Natural killer cell (primary cell): ENCODE results near the gene DMPK. TPM values are rescaled to one million over a fixed set of nuclear protein-coding genes. Genes with fewer than 3 reads are reported as not detected.
"Not testable (repeated sequence)": the region's sequence is repeated elsewhere in the genome, so short reads cannot be mapped to it uniquely, and the experiment has no call there.

Experiments used
- ATAC-seq, 3 donors: fragments of 150-1000 bp in 2 of 3; fragments of 200-7000 bp in 1 of 3; cut with Tn5 transposase; 1 replicate in 1 of 3; 2 replicates in 2 of 3; pipeline ENCODE4 v1.10.0; 2021; ENCODE audit warnings: mild to moderate bottlenecking in 2 of 3, moderate library complexity in 2 of 3
- DNase-seq, 2 donors: peaks; one replicate each; pipeline versions ENCODE4 v3.0.0 to v3.0.0-alpha.2; 2013 to 2021; ENCODE audit warnings: mixed read lengths in 1 of 2
- H3K27ac ChIP-seq: one replicate; pipeline ENCODE4 v1.5.1; 2013; ENCODE audit warnings: mild to moderate bottlenecking, low read length
- H3K27me3 ChIP-seq: one replicate; pipeline ENCODE4 v1.6.1; 2013; ENCODE audit warnings: low read length; ENCODE audit not compliant: control insufficient read depth, insufficient read depth
- H3K36me3 ChIP-seq: one replicate; pipeline ENCODE4 v1.6.1; 2013; ENCODE audit warnings: low read length; ENCODE audit not compliant: control insufficient read depth, insufficient read depth
- H3K4me1 ChIP-seq: one replicate; pipeline ENCODE4 v1.6.1; 2013; ENCODE audit warnings: low read length; ENCODE audit not compliant: control insufficient read depth, insufficient read depth
- H3K4me3 ChIP-seq: one replicate; pipeline ENCODE4 v1.5.1; 2013; ENCODE audit warnings: low read length
- H3K9me3 ChIP-seq: one replicate; pipeline ENCODE4 v1.6.1; 2013; ENCODE audit warnings: low read length; ENCODE audit not compliant: control insufficient read depth, insufficient read depth
- H3K27ac Mint-ChIP-seq, 2 donors: one replicate each; pipeline ENCODE4 v1.8.0; 2022; ENCODE audit warnings: mild to moderate bottlenecking in 2 of 2, mixed read lengths in 2 of 2, moderate library complexity in 1 of 2
- H3K27me3 Mint-ChIP-seq, 2 donors: one replicate each; pipeline ENCODE4 v1.8.0; 2022; ENCODE audit warnings: low read depth in 2 of 2, mixed read lengths in 2 of 2
- H3K36me3 Mint-ChIP-seq: one replicate; pipeline ENCODE4 v1.8.0; 2022; ENCODE audit warnings: mixed read lengths
- H3K4me1 Mint-ChIP-seq, 2 donors: one replicate each; pipeline ENCODE4 v1.8.0; 2022; ENCODE audit warnings: mixed read lengths in 2 of 2
- H3K4me3 Mint-ChIP-seq: one replicate; pipeline ENCODE4 v1.8.0; 2022; ENCODE audit warnings: mild to moderate bottlenecking, moderate library complexity, mixed read lengths
- H3K9me3 Mint-ChIP-seq, 2 donors: one replicate each; pipeline ENCODE4 v1.8.0; 2022; ENCODE audit warnings: mixed read lengths in 2 of 2
- CTCF ChIP-seq: fragments of 200-600 bp; IDR thresholded peaks from one replicate; pipeline ENCODE4 v1.8.0; 2022; ENCODE audit warnings: antibody characterized with exemption
- WGBS: methylation state at CpG from one replicate; pipeline ENCODE4 v1.1.7; 2013; ENCODE audit warnings: missing lambda C conversion rate; ENCODE audit not compliant: insufficient coverage; 5-methylcytosine and 5-hydroxymethylcytosine counted together
- intact Hi-C: fragments of 100-400 bp; cut with micrococcal nuclease; formaldehyde crosslinking; loops from one replicate; pipeline ENCODE4 v1.14.2; 2022
- total RNA-seq, 4 donors: library from RNA; stranded (reverse); fragments of 120-200 nt in 1 of 4; gene quantifications; one replicate each; pipeline versions ENCODE4 v1.2.3 to v1.2.4, GENCODE V29; 2013 to 2022

The DMPK gene
- total RNA-seq, 3 donors from 2014 or later (not counting 1 experiment from before 2014, with no cell fraction given) = 48.1 to 67.5 (median 49.8) TPM

GRCh38 chr19:45753548-45753947 is 28.7 kb downstream of the DMPK start:
- intact Hi-C loops = no loop called here
- Mint-ChIP-seq H3K4me3 (no peak overlapping the region), H3K36me3 (no peaks in the 10 kb centered on the region), H3K9me3 (no peaks in the 10 kb centered on the region), H3K27ac (no peak overlapping the region), H3K27me3 (no peaks in the 10 kb centered on the region), H3K4me1 (no peaks in the 10 kb centered on the region)
- no peak for DNase-seq
- no peaks in the 10 kb centered on the region for H3K27me3 ChIP-seq
- H3K27ac ChIP-seq = no peak overlapping the region
- TF ChIP-seq CTCF = no peak
- H3K4me1 ChIP-seq = no peaks in the 10 kb centered on the region
- H3K4me3 ChIP-seq = no peak overlapping the region
- H3K36me3 ChIP-seq = no peaks in the 10 kb centered on the region
- no peaks in the 10 kb centered on the region for H3K9me3 ChIP-seq
- 69% methylated on average over 6 of the region's 6 CpGs for WGBS
- ATAC-seq = no peak

- no peaks in the 10 kb centered on the region for H3K36me3 ChIP-seq
- ATAC-seq = no peak
- Mint-ChIP-seq H3K27ac (no peak overlapping the region), H3K4me1 (no peaks in the 10 kb centered on the region), H3K9me3 (no peaks in the 10 kb centered on the region), H3K4me3 (no peak overlapping the region), H3K36me3 (no peaks in the 10 kb centered on the region), H3K27me3 (no peaks in the 10 kb centered on the region)
- H3K4me3 ChIP-seq = no peak overlapping the region
- intact Hi-C loops = no loop called here
- H3K9me3 ChIP-seq = no peaks in the 10 kb centered on the region
- WGBS = 93% methylated on average over 12 of the region's 12 CpGs
- no peak for TF ChIP-seq CTCF
- no peaks in the 10 kb centered on the region for H3K27me3 ChIP-seq
- H3K27ac ChIP-seq = no peak overlapping the region
- no peaks in the 10 kb centered on the region for H3K4me1 ChIP-seq
- no peak for DNase-seq
Observed at GRCh38 chr19:45752639-45753038, 29.7 kb downstream of the DMPK start.

GRCh38 chr19:45751483-45751882 is 30.8 kb downstream of the DMPK start:
- H3K9me3 ChIP-seq, DNase-seq, intact Hi-C loops, H3K36me3 ChIP-seq, H3K9me3 Mint-ChIP-seq, H3K27me3 Mint-ChIP-seq, H3K27ac ChIP-seq, H3K36me3 Mint-ChIP-seq, H3K4me3 ChIP-seq, H3K27ac Mint-ChIP-seq, H3K4me3 Mint-ChIP-seq, H3K4me1 Mint-ChIP-seq, H3K4me1 ChIP-seq, ATAC-seq, H3K27me3 ChIP-seq: not testable (repeated sequence)
- 97% methylated on average over 9 of the region's 10 CpGs for WGBS

GRCh38 chr19:45747513-45747912 is 34.8 kb downstream of the DMPK start:
- Histone ChIP-seq H3K9me3 (no peaks in the 10 kb centered on the region), H3K4me3 (no peak overlapping the region), H3K27ac (no peak overlapping the region), H3K4me1 (no peaks in the 10 kb centered on the region), H3K36me3 (no peaks in the 10 kb centered on the region), H3K27me3 (no peaks in the 10 kb centered on the region)
- Mint-ChIP-seq H3K4me1 (no peaks in the 10 kb centered on the region), H3K36me3 (no peaks in the 10 kb centered on the region), H3K4me3 (no peak overlapping the region), H3K27me3 (peaks cover 8 to 15% of the 10 kb centered on the region in 2 donors), H3K27ac (no peak overlapping the region), H3K9me3 (no peaks in the 10 kb centered on the region)
- no peak for TF ChIP-seq CTCF
- no peak for DNase-seq
- ATAC-seq = no peak
- intact Hi-C loops = no loop called here
- 91% methylated on average over 4 of the region's 5 CpGs for WGBS
